Activated naive CD4-positive, alpha-beta T cell treated with anti-CD3 and anti-CD28 coated beads for 36 hours (primary cell): ENCODE measurements around the gene SYT2. TPM values are rescaled to one million over a fixed set of nuclear protein-coding genes. Genes with fewer than 3 reads are reported as not detected.

ENCODE experiments used
- CTCF ChIA-PET: fragments of 350-600 bp; sonication (Branson Sonifier 250); formaldehyde crosslinking; loops from one replicate; lab custom pipeline; 2021; ENCODE audit warnings: antibody characterized with exemption; lab: Charles Lee
- DNase-seq: peaks from one replicate; pipeline ENCODE4 v3.0.0-alpha.2; 2020
- H3K27ac Mint-ChIP-seq: one replicate; pipeline ENCODE4 v1.8.0; 2021; ENCODE audit warnings: mild to moderate bottlenecking, mixed read lengths
- H3K27me3 Mint-ChIP-seq: one replicate; pipeline ENCODE4 v1.8.0; 2021; ENCODE audit warnings: low read depth, mixed read lengths
- H3K36me3 Mint-ChIP-seq: one replicate; pipeline ENCODE4 v1.8.0; 2021; ENCODE audit warnings: low read depth, mixed read lengths
- H3K4me1 Mint-ChIP-seq: one replicate; pipeline ENCODE4 v1.8.0; 2021; ENCODE audit warnings: low read depth, mixed read lengths
- H3K4me3 Mint-ChIP-seq: one replicate; pipeline ENCODE4 v1.8.0; 2021; ENCODE audit warnings: mild to moderate bottlenecking, moderate library complexity, mixed read lengths
- H3K9me3 Mint-ChIP-seq: one replicate; pipeline ENCODE4 v1.8.0; 2021; ENCODE audit warnings: mixed read lengths
- intact Hi-C: fragments of 100-400 bp; cut with micrococcal nuclease; formaldehyde crosslinking; loops from one replicate; pipeline ENCODE4 v1.15.1; 2023
- total RNA-seq, 2 experiments: library from RNA; stranded (reverse); gene quantifications; one replicate each; pipeline ENCODE4 v1.2.3, GENCODE V29; 2021

SYT2 gene
- total RNA-seq, 2 experiments from 2014 or later, result not detected

DNA sequence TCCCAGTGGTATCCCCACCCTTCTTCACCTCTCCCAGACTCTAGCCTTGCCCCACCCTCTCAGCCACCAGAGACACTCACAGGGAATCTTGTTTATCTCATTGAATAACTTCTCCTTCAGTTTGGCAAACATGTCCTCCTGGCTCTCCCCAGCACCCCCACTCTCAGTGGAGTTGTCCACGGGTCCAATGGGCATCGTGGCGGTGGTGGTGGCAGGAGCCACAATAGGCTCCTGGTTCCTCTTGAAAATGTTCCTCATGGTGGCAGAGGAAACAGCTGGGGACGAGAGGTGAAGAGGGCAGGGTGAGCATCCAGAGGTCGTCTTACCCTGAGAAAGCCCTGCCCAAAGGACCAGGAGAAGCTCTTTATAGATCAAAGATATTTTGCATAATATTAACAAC is 104.7 kb downstream of the SYT2 start:
- H3K27ac Mint-ChIP-seq, result no peak overlapping the region
- H3K27me3 Mint-ChIP-seq, result no peaks in the 10 kb centered on the region
- no peaks in the 10 kb centered on the region for H3K4me1 Mint-ChIP-seq
- CTCF ChIA-PET, result no interaction called here
- peaks cover 6% of the 10 kb centered on the region for H3K36me3 Mint-ChIP-seq
- H3K9me3 Mint-ChIP-seq, result no peaks in the 10 kb centered on the region
- intact Hi-C loops, result no loop called here
- H3K4me3 Mint-ChIP-seq, result no peak overlapping the region
- no peak for DNase-seq

GRCh38 chr1:202603435-202603834 is 106.8 kb downstream of the SYT2 start:
- Mint-ChIP-seq H3K27ac (no peak overlapping the region), H3K27me3 (no peaks in the 10 kb centered on the region), H3K36me3 (peaks cover 3% of the 10 kb centered on the region), H3K4me3 (no peak overlapping the region), H3K9me3 (no peaks in the 10 kb centered on the region), H3K4me1 (no peaks in the 10 kb centered on the region)
- DNase-seq, result no peak
- intact Hi-C loops, result no loop called here
- CTCF ChIA-PET, result interaction anchor here (0.5 to 1.3 kb wide), 3 partner anchors 22 to 419 kb away, joined by 3 to 4 read pairs (median 3); no protein-coding TSS in a partner anchor

- H3K4me1 Mint-ChIP-seq, result no peaks in the 10 kb centered on the region
- no peaks in the 10 kb centered on the region for H3K9me3 Mint-ChIP-seq
- CTCF ChIA-PET, result interaction anchor here (0.6 to 1.0 kb wide), 4 partner anchors 15 to 256 kb away, joined by 3 to 6 read pairs (median 4); no protein-coding TSS in a partner anchor
- DNase-seq, result no peak
- no peak overlapping the region for H3K27ac Mint-ChIP-seq
- H3K27me3 Mint-ChIP-seq, result no peaks in the 10 kb centered on the region
- H3K4me3 Mint-ChIP-seq, result no peak overlapping the region
- H3K36me3 Mint-ChIP-seq, result no peaks in the 10 kb centered on the region
- intact Hi-C loops, result no loop called here
Observed at GRCh38 chr1:202600432-202601041, 109.7 kb downstream of the SYT2 start.

GRCh38 chr1:202599669-202600431 is 110.4 kb downstream of the SYT2 start:
- intact Hi-C loops, result no loop called here
- H3K4me1 Mint-ChIP-seq, result no peaks in the 10 kb centered on the region
- no peak overlapping the region for H3K4me3 Mint-ChIP-seq
- CTCF ChIA-PET, result interaction anchor here (0.6 to 1.0 kb wide), 4 partner anchors 14 to 255 kb away, joined by 3 to 6 read pairs (median 4); no protein-coding TSS in a partner anchor
- H3K27ac Mint-ChIP-seq, result no peak overlapping the region
- DNase-seq, result peak; percentile 50
- H3K27me3 Mint-ChIP-seq, result no peaks in the 10 kb centered on the region
- H3K9me3 Mint-ChIP-seq, result no peaks in the 10 kb centered on the region
- no peaks in the 10 kb centered on the region for H3K36me3 Mint-ChIP-seq

DNA sequence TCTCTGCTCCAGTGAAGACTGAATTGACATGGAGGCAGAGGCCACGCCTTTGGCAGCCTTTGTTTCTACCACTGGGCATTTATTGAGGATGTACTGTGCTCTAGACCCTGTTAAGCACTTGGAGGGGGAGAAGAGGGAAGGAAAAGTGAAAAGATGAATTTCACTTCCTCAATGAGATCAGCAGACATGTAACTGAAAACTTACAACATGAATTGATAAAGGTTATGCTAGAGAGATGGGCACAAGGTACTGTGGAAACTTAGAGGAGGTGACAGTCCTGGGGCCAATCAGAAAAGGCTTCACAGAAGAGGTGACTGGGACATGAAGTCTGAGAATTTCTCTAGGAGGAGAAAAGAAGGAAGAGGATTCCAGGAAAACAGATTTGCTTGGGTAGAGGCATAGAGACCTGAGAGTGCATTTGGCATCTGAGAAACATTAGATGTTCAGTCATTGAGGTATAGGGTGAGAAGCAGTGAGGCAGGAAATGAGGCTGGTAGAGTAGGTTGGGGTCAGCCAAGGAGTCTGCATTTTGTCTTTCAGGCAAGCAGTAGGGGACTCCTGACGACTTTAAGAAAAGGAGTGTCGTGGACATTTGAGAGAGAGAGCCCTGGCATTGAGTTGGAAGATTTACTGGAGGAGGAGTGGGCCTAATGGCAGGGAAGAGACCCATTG is 113.0 kb downstream of the SYT2 start:
- Mint-ChIP-seq H3K27ac (no peak overlapping the region), H3K36me3 (no peaks in the 10 kb centered on the region)

GRCh38 chr1:202596638-202597037 is 113.6 kb downstream of the SYT2 start:
- no peaks in the 10 kb centered on the region for H3K36me3 Mint-ChIP-seq
- CTCF ChIA-PET, result no interaction called here

More for the DNA sequence above, 113.0 kb downstream of the SYT2 start:
- DNase-seq, result no peak
- intact Hi-C loops, result no loop called here
- Mint-ChIP-seq H3K4me1 (no peaks in the 10 kb centered on the region), H3K9me3 (no peaks in the 10 kb centered on the region), H3K27me3 (no peaks in the 10 kb centered on the region), H3K4me3 (no peak overlapping the region)
- CTCF ChIA-PET, result no interaction called here

GRCh38 chr1:202593845-202594244 is 116.4 kb downstream of the SYT2 start:
- Mint-ChIP-seq H3K27ac (no peak overlapping the region), H3K4me3 (no peak overlapping the region), H3K36me3 (no peaks in the 10 kb centered on the region), H3K27me3 (no peaks in the 10 kb centered on the region), H3K9me3 (no peaks in the 10 kb centered on the region), H3K4me1 (no peaks in the 10 kb centered on the region)
- no peak for DNase-seq
- intact Hi-C loops, result no loop called here
- CTCF ChIA-PET, result no interaction called here

More at GRCh38 chr1:202596638-202597037, 113.6 kb downstream of the SYT2 start:
- no peaks in the 10 kb centered on the region for H3K9me3 Mint-ChIP-seq
- H3K27ac Mint-ChIP-seq, result no peak overlapping the region
- H3K27me3 Mint-ChIP-seq, result no peaks in the 10 kb centered on the region
- DNase-seq, result no peak
- H3K4me3 Mint-ChIP-seq, result no peak overlapping the region
- intact Hi-C loops, result no loop called here
- H3K4me1 Mint-ChIP-seq, result no peaks in the 10 kb centered on the region

GRCh38 chr1:202592146-202592545 is 118.1 kb downstream of the SYT2 start:
- intact Hi-C loops, result no loop called here
- Mint-ChIP-seq H3K36me3 (no peaks in the 10 kb centered on the region), H3K4me1 (no peaks in the 10 kb centered on the region), H3K27me3 (no peaks in the 10 kb centered on the region), H3K4me3 (no peak overlapping the region), H3K9me3 (no peaks in the 10 kb centered on the region), H3K27ac (no peak overlapping the region)
- CTCF ChIA-PET, result interaction anchor here (0.5 kb wide), 1 partner anchor 174 kb away, joined by 3 read pairs; no protein-coding TSS in a partner anchor
- no peak for DNase-seq

- Mint-ChIP-seq H3K4me3 (no peak overlapping the region), H3K27me3 (no peaks in the 10 kb centered on the region), H3K27ac (no peak overlapping the region), H3K9me3 (no peaks in the 10 kb centered on the region), H3K4me1 (no peaks in the 10 kb centered on the region), H3K36me3 (no peaks in the 10 kb centered on the region)
- CTCF ChIA-PET, result no interaction called here
- intact Hi-C loops, result no loop called here
- DNase-seq, result no peak
Observed at GRCh38 chr1:202591515-202591914, 118.7 kb downstream of the SYT2 start.

DNA sequence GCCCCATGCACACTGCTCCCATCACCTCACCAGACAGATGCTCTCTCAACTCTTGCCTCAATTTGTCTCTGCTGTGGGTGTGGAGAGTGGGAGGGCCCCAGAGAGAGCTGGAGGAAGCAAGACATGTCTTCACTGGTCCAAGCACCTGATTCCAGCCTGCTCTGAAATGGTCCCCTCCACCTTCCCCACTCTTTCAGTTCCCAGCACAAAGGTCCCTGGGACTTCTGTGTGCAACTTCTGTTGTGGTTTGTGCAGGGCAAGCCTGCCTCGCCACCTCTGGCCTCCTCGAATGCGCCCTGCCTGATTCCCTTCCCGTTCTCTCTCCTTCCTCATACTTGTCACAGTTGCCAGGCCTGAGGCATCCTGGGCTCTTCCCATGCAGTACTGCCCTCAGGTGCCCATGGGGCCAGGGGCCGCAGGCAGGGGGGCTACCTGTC is 119.3 kb downstream of the SYT2 start:
- Mint-ChIP-seq H3K4me1 (no peaks in the 10 kb centered on the region), H3K27ac (no peak overlapping the region), H3K9me3 (no peaks in the 10 kb centered on the region), H3K36me3 (no peaks in the 10 kb centered on the region), H3K27me3 (no peaks in the 10 kb centered on the region), H3K4me3 (no peak overlapping the region)
- DNase-seq, result no peak
- CTCF ChIA-PET, result no interaction called here
- intact Hi-C loops, result no loop called here

DNA sequence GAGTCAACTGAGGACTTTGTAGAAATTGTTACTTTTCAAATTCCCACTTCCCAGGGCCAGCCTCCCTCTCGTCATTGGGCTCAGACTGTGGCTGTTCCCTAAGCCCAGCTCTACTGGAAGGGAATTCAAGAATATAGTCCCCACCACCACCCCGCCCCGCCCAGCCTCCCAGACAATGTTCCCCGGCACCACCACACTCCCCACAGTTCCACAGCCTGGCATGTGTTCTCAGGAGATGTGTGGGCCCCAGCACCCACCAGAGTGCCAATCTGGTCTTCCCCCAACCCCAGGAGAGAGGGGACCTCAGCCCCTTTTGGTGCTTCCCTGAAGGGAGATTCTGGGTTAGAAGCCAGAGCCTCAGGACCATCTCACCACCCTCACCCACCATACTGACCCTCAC is 120.1 kb downstream of the SYT2 start:
- DNase-seq, result no peak
- H3K36me3 Mint-ChIP-seq, result no peaks in the 10 kb centered on the region
- H3K4me3 Mint-ChIP-seq, result no peak overlapping the region
- CTCF ChIA-PET, result no interaction called here
- intact Hi-C loops, result no loop called here
- H3K4me1 Mint-ChIP-seq, result no peaks in the 10 kb centered on the region
- no peak overlapping the region for H3K27ac Mint-ChIP-seq
- no peaks in the 10 kb centered on the region for H3K9me3 Mint-ChIP-seq
- no peaks in the 10 kb centered on the region for H3K27me3 Mint-ChIP-seq

DNA sequence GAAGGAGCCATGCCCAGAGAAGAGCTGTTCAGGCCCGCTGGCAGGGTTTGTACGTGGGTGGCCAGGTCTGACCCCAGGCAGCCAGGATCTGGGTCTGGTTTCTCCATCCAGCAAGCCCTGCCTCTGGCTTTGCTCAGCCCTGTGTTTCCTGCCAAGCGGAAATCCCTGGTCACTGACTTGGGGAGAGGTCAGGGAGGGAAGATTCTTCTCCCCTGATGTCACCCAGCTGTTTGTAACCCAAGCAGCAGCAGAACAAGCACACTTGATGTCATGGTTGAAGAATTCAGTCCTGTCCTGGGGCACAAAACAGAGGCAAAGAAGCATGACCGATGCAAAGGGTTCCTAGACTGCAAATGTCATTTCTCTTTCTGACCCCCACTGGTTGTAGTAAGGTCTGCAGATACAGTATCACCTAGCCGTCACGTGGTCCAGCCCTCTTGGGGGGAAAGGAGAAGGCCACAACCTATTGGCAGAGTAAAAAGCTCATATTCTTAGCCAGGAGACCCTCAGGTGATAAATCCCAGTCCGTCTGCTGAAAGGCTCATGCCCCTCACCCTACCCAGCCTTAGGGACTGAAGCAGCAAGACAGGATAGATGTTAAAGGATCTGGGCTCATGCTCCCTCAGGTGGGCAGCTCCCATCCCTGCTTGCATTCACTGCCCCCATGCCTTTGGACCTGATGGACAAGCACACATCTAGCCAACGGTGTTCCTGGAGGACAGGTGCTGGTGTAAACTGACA is 120.9 kb downstream of the SYT2 start:
- H3K27me3 Mint-ChIP-seq, result no peaks in the 10 kb centered on the region
- no peak overlapping the region for H3K4me3 Mint-ChIP-seq
- H3K4me1 Mint-ChIP-seq, result no peaks in the 10 kb centered on the region
- no peak for DNase-seq
- intact Hi-C loops, result no loop called here
- H3K9me3 Mint-ChIP-seq, result no peaks in the 10 kb centered on the region
- CTCF ChIA-PET, result no interaction called here
- no peaks in the 10 kb centered on the region for H3K36me3 Mint-ChIP-seq
- no peak overlapping the region for H3K27ac Mint-ChIP-seq
